HepG2 (cell line): ENCODE results near the gene KCNC2. TPM values are rescaled to one million over a fixed set of nuclear protein-coding genes. Genes with fewer than 3 reads are reported as not detected.

ENCODE experiments used
- ATAC-seq: fragments of 200-7000 bp; cut with Tn5 transposase; 3 replicates; pipeline ENCODE4 v1.9.1; 2020; ENCODE audit warnings: mild to moderate bottlenecking, moderate library complexity
- BruUV-seq: library from RNA; stranded (reverse); fragments of 400-500 nt; replicated peaks from 2 replicates; lab custom pipeline; 2021; lab: Mats Ljungman, UMichigan
- CTCF ChIA-PET: fragments of 300-600 bp; formaldehyde crosslinking; extraction: SDS; loops from one replicate; lab custom pipeline; 2021; ENCODE audit warnings: low total read pairs, inconsistent platforms, low intra/inter-chr PET ratio; lab: Yijun Ruan, JAX
- POLR2A ChIA-PET: fragments of 350-600 bp; sonication (Branson Sonifier 250); formaldehyde crosslinking; loops from one replicate; lab custom pipeline; 2020; ENCODE audit warnings: antibody characterized with exemption, inconsistent platforms; lab: Yijun Ruan, JAX
- DNase-seq: peaks from one replicate; pipeline ENCODE4 v3.0.0-alpha.2; 2015; ENCODE audit warnings: low spot score
- FAIRE-seq: peaks from 3 replicates; lab custom pipeline; 2011; peaks lifted over from hg19 to GRCh38; lab: Jason Lieb, UNC
- H2AFZ ChIP-seq: one replicate; pipeline ENCODE4 v1.6.1; 2011; ENCODE audit warnings: low read length, inconsistent platforms
- H3K27ac ChIP-seq: fragments of 300-600 bp; 3 replicates; pipeline ENCODE4 v1.8.0; 2011; ENCODE audit warnings: mixed run types, mild to moderate bottlenecking, mixed read lengths, low read length, inconsistent platforms; ENCODE audit not compliant: insufficient read depth; ENCODE audit errors: extremely low read length
- H3K27me3 ChIP-seq, 2 experiments: fragments of 200-600 bp in 1 of 2; 2 replicates in 1 of 2; 3 replicates in 1 of 2; pipeline versions ENCODE4 v1.6.0 to v1.8.0; 2011; ENCODE audit warnings: low read length in 2 of 2, mild to moderate bottlenecking in 2 of 2, moderate library complexity in 2 of 2, inconsistent platforms in 1 of 2; ENCODE audit not compliant: insufficient read depth in 2 of 2, control insufficient read depth in 1 of 2
- H3K36me3 ChIP-seq, 2 experiments: fragments of 200-600 bp in 1 of 2; replicated peaks in 1 of 2; 2 replicates in 1 of 2; 3 replicates in 1 of 2; pipeline versions ENCODE4 v1.5.1 to v1.8.0; 2011; ENCODE audit warnings: low read length in 2 of 2, inconsistent platforms in 1 of 2; ENCODE audit not compliant: insufficient read depth in 2 of 2, control insufficient read depth in 1 of 2
- H3K4me1 ChIP-seq: 2 replicates; pipeline ENCODE4 v1.5.1; 2012; ENCODE audit warnings: low read length, inconsistent platforms; ENCODE audit not compliant: insufficient read depth
- H3K4me2 ChIP-seq: 2 replicates; pipeline ENCODE4 v1.6.0; 2011; ENCODE audit warnings: low read depth, low read length, inconsistent platforms
- H3K4me3 ChIP-seq, 3 experiments: fragments of 200-600 bp in 1 of 3; sonication (generic), shearing (Covaris generic) in 1 of 3; replicated peaks in 1 of 3; 2 replicates each; pipeline ENCODE4 v1.5.1; 2011 to 2016; ENCODE audit warnings: low read length in 3 of 3, inconsistent platforms in 2 of 3, low read depth in 2 of 3, mild to moderate bottlenecking in 2 of 3, control low read depth in 1 of 3, mixed read lengths in 1 of 3; ENCODE audit not compliant: insufficient read depth in 1 of 3
- H3K79me2 ChIP-seq: one replicate; pipeline ENCODE4 v1.6.1; 2011; ENCODE audit warnings: low read length, inconsistent platforms; ENCODE audit not compliant: insufficient read depth
- H3K9ac ChIP-seq: 2 replicates; pipeline ENCODE4 v1.6.0; 2011; ENCODE audit warnings: mild to moderate bottlenecking, low read depth, low read length, inconsistent platforms; ENCODE audit not compliant: insufficient read depth
- H3K9me3 ChIP-seq: 2 replicates; pipeline ENCODE4 v1.5.1; 2012; ENCODE audit warnings: mild to moderate bottlenecking, low read length
- H4K20me1 ChIP-seq: 2 replicates; pipeline ENCODE4 v1.6.0; 2011; ENCODE audit warnings: inconsistent platforms, mild to moderate bottlenecking, low read length, moderate library complexity; ENCODE audit not compliant: insufficient read depth
- AHR ChIP-seq: IDR thresholded peaks from 2 replicates; pipeline ENCODE4 v1.6.1; 2018; ENCODE audit warnings: missing genetic modification reagents, missing compliant biosample characterization
- ATF1 ChIP-seq: IDR thresholded peaks from 2 replicates; pipeline ENCODE4 v1.6.1; 2016; ENCODE audit warnings: mild to moderate bottlenecking, control low read depth
- WGBS: methylation state at CpG from one replicate; pipeline ENCODE4 v1.1.6; 2017; ENCODE audit warnings: low lambda C conversion rate; 5-methylcytosine and 5-hydroxymethylcytosine counted together
- in situ Hi-C: cut with HindIII; loops from 2 replicates; pipeline ENCODE4 v1.10.0; 2017; ENCODE audit warnings: low pct_unique_long_range_greater_than_20kb; ENCODE audit not compliant: extremely low pct_ligation_motif_present
- intact Hi-C: fragments of 100-400 bp; cut with micrococcal nuclease; formaldehyde crosslinking; loops from one replicate; pipeline ENCODE4 v1.10.0; 2022; ENCODE audit not compliant: unreplicated experiment
- polyA plus RNA-seq, 8 experiments: library from polyadenylated mRNA; depleted of rRNA in 3 of 8; stranded (reverse) in 7 of 8; unstranded in 1 of 8; fragments of >200 nt; fragmentation: Illumina TruSeq in 4 of 8; extraction: Trizol in 4 of 8; gene quantifications; 2 replicates each; pipeline versions ENCODE4 v1.2.1 to v1.2.3, GENCODE V29; 2011 to 2016; ENCODE audit warnings: low read depth in 4 of 8, missing spikeins in 1 of 8, mixed read lengths in 1 of 8; ENCODE audit not compliant: insufficient read depth in 1 of 8
- total RNA-seq, 5 experiments: library from RNA; depleted of rRNA; stranded (reverse); fragments of >200 nt; fragmentation: Illumina TruSeq; extraction: Trizol; gene quantifications; 2 replicates each; pipeline ENCODE4 v1.2.3, GENCODE V29; 2016; ENCODE audit warnings: low read depth in 1 of 5
- TF ChIP-seq, protein P1 (sequence below): sonication (generic); formaldehyde crosslinking; IDR thresholded peaks from 2 replicates; pipeline ENCODE4 v1.8.0; 2022; ENCODE audit warnings: mild to moderate bottlenecking, missing genetic modification reagents, moderate library complexity
- TF ChIP-seq, protein P2 (sequence below): sonication (generic); formaldehyde crosslinking; IDR thresholded peaks from 2 replicates; pipeline ENCODE4 v1.4.0; 2020; ENCODE audit warnings: mild to moderate bottlenecking, missing genetic modification reagents
- TF ChIP-seq, protein P3 (sequence below): sonication (generic); formaldehyde crosslinking; IDR thresholded peaks from 2 replicates; pipeline ENCODE4 v1.4.0; 2020; ENCODE audit warnings: mild to moderate bottlenecking, missing genetic modification reagents
- TF ChIP-seq, protein P4 (sequence below): sonication (generic); formaldehyde crosslinking; IDR thresholded peaks from 2 replicates; pipeline ENCODE4 v1.8.1; 2023; ENCODE audit warnings: mild to moderate bottlenecking, missing genetic modification reagents, borderline replicate concordance

The KCNC2 gene
- total and polyA plus RNA-seq, 2 of the 13 experiments (the other 11 are each of a cell fraction or from before 2014, with no cell fraction given): not detected

DNA sequence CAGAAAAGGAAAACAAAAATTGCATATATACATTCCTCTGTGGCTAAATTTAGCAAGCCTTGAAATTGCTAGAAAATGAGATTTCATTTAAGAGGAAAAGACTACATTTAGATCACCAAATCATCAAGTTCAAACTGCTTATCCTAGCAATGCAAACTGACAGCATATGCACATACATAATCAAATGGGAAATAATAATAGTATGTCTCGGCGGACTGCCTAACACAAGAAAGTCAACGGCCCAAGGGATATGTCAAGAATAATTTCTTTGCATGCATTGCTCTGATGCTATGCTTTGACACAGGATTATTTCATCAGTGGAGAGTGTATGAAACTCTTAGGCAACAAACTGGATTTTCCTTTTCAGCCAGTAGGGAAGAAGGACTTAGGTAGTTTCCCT lies 107.9 kb downstream of the KCNC2 start:
- FAIRE-seq (no peak), DNase-seq (no peak), ATAC-seq (no peak)
- no peaks in the 10 kb centered on the region for H3K79me2 ChIP-seq
- ChIA-PET POLR2A (no interaction called here), CTCF (no interaction called here)
- H3K9me3 ChIP-seq: no peaks in the 10 kb centered on the region
- H2AFZ ChIP-seq: no peak overlapping the region
- H3K36me3 ChIP-seq: no peaks in the 10 kb centered on the region
- no peaks in the 10 kb centered on the region for H3K27me3 ChIP-seq
- no peaks in the 10 kb centered on the region for H4K20me1 ChIP-seq
- no peak overlapping the region for H3K4me2 ChIP-seq
- WGBS: 7% methylated on average over 3 of the region's 3 CpGs
- no peak for TF ChIP-seq ATF1 (CRISPR knock-in tag)
- TF ChIP-seq, protein P1, sequence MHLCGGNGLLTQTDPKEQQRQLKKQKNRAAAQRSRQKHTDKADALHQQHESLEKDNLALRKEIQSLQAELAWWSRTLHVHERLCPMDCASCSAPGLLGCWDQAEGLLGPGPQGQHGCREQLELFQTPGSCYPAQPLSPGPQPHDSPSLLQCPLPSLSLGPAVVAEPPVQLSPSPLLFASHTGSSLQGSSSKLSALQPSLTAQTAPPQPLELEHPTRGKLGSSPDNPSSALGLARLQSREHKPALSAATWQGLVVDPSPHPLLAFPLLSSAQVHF (CRISPR knock-in tag): no peak
- TF ChIP-seq, protein P2, sequence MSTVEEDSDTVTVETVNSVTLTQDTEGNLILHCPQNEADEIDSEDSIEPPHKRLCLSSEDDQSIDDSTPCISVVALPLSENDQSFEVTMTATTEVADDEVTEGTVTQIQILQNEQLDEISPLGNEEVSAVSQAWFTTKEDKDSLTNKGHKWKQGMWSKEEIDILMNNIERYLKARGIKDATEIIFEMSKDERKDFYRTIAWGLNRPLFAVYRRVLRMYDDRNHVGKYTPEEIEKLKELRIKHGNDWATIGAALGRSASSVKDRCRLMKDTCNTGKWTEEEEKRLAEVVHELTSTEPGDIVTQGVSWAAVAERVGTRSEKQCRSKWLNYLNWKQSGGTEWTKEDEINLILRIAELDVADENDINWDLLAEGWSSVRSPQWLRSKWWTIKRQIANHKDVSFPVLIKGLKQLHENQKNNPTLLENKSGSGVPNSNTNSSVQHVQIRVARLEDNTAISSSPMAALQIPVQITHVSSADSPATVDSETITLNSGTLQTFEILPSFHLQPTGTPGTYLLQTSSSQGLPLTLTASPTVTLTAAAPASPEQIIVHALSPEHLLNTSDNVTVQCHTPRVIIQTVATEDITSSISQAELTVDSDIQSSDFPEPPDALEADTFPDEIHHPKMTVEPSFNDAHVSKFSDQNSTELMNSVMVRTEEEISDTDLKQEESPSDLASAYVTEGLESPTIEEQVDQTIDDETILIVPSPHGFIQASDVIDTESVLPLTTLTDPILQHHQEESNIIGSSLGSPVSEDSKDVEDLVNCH (CRISPR knock-in tag): no peak
- TF ChIP-seq, protein P3, sequence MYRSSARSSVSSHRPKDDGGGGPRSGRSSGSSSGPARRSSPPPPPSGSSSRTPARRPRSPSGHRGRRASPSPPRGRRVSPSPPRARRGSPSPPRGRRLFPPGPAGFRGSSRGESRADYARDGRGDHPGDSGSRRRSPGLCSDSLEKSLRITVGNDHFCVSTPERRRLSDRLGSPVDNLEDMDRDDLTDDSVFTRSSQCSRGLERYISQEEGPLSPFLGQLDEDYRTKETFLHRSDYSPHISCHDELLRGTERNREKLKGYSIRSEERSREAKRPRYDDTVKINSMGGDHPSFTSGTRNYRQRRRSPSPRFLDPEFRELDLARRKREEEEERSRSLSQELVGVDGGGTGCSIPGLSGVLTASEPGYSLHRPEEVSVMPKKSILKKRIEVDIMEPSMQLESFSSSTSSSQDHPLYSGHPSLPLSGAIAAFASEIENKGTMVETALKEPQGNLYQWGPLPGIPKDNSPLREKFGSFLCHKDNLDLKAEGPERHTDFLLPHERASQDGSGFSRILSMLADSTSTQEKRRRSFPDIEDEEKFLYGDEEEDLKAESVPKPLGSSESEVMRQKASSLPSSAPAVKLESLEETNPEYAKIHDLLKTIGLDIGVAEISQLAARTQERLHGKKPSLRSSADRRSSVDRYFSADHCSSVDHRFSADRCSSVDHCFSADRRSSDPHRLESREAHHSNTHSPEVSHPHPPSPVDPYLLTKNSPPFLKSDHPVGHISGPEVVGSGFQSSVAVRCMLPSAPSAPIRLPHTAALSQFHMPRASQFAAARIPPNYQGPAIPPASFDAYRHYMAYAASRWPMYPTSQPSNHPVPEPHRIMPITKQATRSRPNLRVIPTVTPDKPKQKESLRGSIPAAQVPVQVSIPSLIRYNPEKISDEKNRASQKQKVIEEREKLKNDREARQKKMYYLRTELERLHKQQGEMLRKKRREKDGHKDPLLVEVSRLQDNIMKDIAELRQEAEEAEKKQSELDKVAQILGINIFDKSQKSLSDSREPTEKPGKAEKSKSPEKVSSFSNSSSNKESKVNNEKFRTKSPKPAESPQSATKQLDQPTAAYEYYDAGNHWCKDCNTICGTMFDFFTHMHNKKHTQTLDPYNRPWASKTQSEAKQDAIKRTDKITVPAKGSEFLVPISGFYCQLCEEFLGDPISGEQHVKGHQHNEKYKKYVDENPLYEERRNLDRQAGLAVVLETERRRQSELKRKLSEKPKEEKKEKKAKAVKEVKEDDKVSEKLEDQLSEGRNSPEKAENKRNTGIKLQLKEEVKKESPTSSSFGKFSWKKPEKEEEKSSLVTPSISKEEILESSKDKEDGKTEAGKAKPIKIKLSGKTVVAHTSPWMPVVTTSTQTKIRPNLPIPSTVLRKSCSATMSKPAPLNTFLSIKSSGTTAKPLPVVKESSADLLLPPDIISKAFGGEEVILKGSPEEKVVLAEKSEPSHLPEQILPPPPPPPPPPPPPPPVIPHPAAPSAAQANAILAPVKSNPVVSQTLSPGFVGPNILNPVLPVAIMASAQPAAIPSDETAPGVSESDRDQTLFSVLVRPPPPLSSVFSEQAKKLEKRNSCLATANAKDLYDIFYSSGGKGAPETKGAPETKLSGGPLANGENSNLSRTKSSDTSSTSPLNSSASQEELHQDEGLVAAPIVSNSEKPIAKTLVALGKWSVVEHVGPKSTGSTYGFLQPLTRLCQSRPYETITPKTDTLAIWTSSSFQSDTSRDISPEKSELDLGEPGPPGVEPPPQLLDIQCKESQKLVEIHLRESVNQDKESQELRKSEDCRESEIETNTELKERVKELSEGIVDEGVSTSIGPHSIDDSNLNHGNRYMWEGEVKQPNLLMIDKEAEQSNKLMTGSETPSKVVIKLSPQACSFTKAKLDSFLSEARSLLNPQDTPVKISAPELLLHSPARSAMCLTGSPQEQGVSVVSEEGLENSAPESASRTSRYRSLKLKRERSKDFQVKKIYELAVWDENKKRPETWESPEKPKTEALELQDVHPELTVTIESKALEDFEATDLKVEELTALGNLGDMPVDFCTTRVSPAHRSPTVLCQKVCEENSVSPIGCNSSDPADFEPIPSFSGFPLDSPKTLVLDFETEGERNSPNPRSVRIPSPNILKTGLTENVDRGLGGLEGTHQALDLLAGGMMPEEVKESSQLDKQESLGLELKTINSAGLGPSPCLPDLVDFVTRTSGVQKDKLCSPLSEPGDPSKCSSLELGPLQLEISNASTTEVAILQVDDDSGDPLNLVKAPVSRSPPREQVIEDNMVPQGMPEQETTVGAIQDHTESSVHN: no peak
- TF ChIP-seq, protein P4, sequence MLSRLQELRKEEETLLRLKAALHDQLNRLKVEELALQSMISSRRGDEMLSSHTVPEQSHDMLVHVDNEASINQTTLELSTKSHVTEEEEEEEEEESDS (CRISPR knock-in tag): no peak
- TF ChIP-seq AHR (CRISPR knock-in tag): no peak
- 0 out of 2 replicates have a peak, but pooled peaks cover 4% of the 10 kb centered on the region for H3K4me1 ChIP-seq
- no TSS peak for BruUV-seq
- no peak overlapping the region for H3K27ac ChIP-seq
- intact Hi-C loops (no loop called here), in situ Hi-C loops (no loop called here)
- H3K4me3 ChIP-seq: no peak overlapping the region
- H3K9ac ChIP-seq: no peak overlapping the region
